Neural progenitor cell (in vitro differentiated cells): ENCODE data around the gene LRRC73. TPM values are rescaled to one million over a fixed set of nuclear protein-coding genes. Genes with fewer than 3 reads are reported as not detected.

Source experiments
- DNase-seq: peaks from one replicate; pipeline ENCODE4 v3.0.0-alpha.2; 2016; ENCODE audit warnings: low spot score
- H2AFZ ChIP-seq: fragments of 200-600 bp; sonication (generic); replicated peaks from 2 replicates; pipeline ENCODE4 v1.6.1; 2016; ENCODE audit warnings: antibody characterized with exemption
- H3F3A ChIP-seq: fragments of 200-600 bp; sonication (generic); 2 replicates; pipeline ENCODE4 v1.6.1; 2016; ENCODE audit warnings: antibody characterized with exemption, low read depth
- H3K27ac ChIP-seq: fragments of 200-600 bp; sonication (generic); 2 replicates; pipeline ENCODE4 v1.5.1; 2016; ENCODE audit warnings: mild to moderate bottlenecking
- H3K27me3 ChIP-seq: fragments of 200-600 bp; sonication (generic); 2 replicates; pipeline ENCODE4 v1.6.1; 2016; ENCODE audit warnings: mild to moderate bottlenecking, moderate library complexity
- H3K36me3 ChIP-seq: fragments of 200-600 bp; sonication (generic); 2 replicates; pipeline ENCODE4 v1.5.1; 2016
- H3K4me1 ChIP-seq: fragments of 200-600 bp; sonication (generic); 2 replicates; pipeline ENCODE4 v1.6.1; 2016; ENCODE audit warnings: mixed run types
- H3K4me2 ChIP-seq: fragments of 200-600 bp; sonication (generic); 2 replicates; pipeline ENCODE4 v1.6.1; 2016
- H3K4me3 ChIP-seq: fragments of 200-600 bp; sonication (generic); 2 replicates; pipeline ENCODE4 v1.5.1; 2016
- H3K79me2 ChIP-seq: fragments of 200-600 bp; sonication (generic); 2 replicates; pipeline ENCODE4 v1.6.1; 2016; ENCODE audit warnings: low read depth
- H3K9ac ChIP-seq: fragments of 200-600 bp; sonication (generic); 2 replicates; pipeline ENCODE4 v1.6.1; 2016
- H3K9me3 ChIP-seq: fragments of 200-600 bp; sonication (generic); 2 replicates; pipeline ENCODE4 v1.5.1; 2016; ENCODE audit warnings: low read depth
- H4K20me1 ChIP-seq: fragments of 200-600 bp; sonication (generic); 2 replicates; pipeline ENCODE4 v1.6.1; 2016; ENCODE audit warnings: low read depth
- H3K27ac Mint-ChIP-seq: 3 replicates; pipeline ENCODE4 v1.8.0; 2021; ENCODE audit warnings: mixed read lengths
- H3K27me3 Mint-ChIP-seq: 2 replicates; pipeline ENCODE4 v1.8.0; 2022; ENCODE audit warnings: low read depth, mild to moderate bottlenecking, inconsistent platforms, moderate library complexity, mixed read lengths; ENCODE audit not compliant: insufficient read depth
- H3K36me3 Mint-ChIP-seq: 3 replicates; pipeline ENCODE4 v1.8.0; 2021; ENCODE audit warnings: mixed read lengths
- H3K4me1 Mint-ChIP-seq: 3 replicates; pipeline ENCODE4 v1.8.0; 2021; ENCODE audit warnings: mixed read lengths
- H3K4me3 Mint-ChIP-seq: 3 replicates; pipeline ENCODE4 v1.8.0; 2021; ENCODE audit warnings: mild to moderate bottlenecking, moderate library complexity, mixed read lengths
- H3K9me3 Mint-ChIP-seq: 3 replicates; pipeline ENCODE4 v1.8.0; 2020; ENCODE audit warnings: mixed read lengths
- EZH2 ChIP-seq: fragments of 200-600 bp; sonication (generic); IDR thresholded peaks from 2 replicates; pipeline ENCODE4 v1.6.1; 2017; ENCODE audit warnings: antibody characterized with exemption, mild to moderate bottlenecking, moderate library complexity
- EZH2phosphoT487 ChIP-seq: fragments of 200-600 bp; sonication (generic); IDR thresholded peaks from 2 replicates; pipeline ENCODE4 v1.6.1; 2017; ENCODE audit warnings: antibody characterized with exemption
- total RNA-seq: library from RNA; depleted of rRNA; stranded (reverse); fragments of >200 nt; gene quantifications from 2 replicates; pipeline ENCODE4 v1.2.3, GENCODE V29; 2015; ENCODE audit warnings: low replicate concordance
- TF ChIP-seq, protein P1 (sequence below): fragments of 200-600 bp; sonication (generic); IDR thresholded peaks from 2 replicates; pipeline ENCODE4 v1.5.1; 2017; ENCODE audit warnings: antibody characterized with exemption, mild to moderate bottlenecking

The LRRC73 gene
- total RNA-seq, 1 donor from 2014 or later: not detected

GRCh38 chr6:43506171-43506570, 4.0 kb downstream of the LRRC73 start:
- no peaks in the 10 kb centered on the region for H3K36me3 ChIP-seq
- H3K79me2 ChIP-seq: no peaks in the 10 kb centered on the region
- peaks cover 14% of the 10 kb centered on the region for H3K4me1 Mint-ChIP-seq
- peaks cover 8% of the 10 kb centered on the region for H3K27me3 Mint-ChIP-seq
- peaks cover 21% of the 10 kb centered on the region for H3F3A ChIP-seq
- H3K9me3 ChIP-seq: no peaks in the 10 kb centered on the region
- H3K4me1 ChIP-seq: no peaks in the 10 kb centered on the region
- DNase-seq: no peak
- H3K27ac Mint-ChIP-seq: no peak overlapping the region
- H3K9ac ChIP-seq: no peak overlapping the region
- no peaks in the 10 kb centered on the region for H3K9me3 Mint-ChIP-seq
- H4K20me1 ChIP-seq: peaks cover 22% of the 10 kb centered on the region
- H3K27me3 ChIP-seq: peaks cover 36% of the 10 kb centered on the region
- no peak overlapping the region for H3K4me3 Mint-ChIP-seq
- no peak overlapping the region for H3K4me3 ChIP-seq
- H3K4me2 ChIP-seq: no peak overlapping the region
- H3K27ac ChIP-seq: no peak overlapping the region
- no peak overlapping the region for H2AFZ ChIP-seq
- peaks cover 27% of the 10 kb centered on the region for H3K36me3 Mint-ChIP-seq
- TF ChIP-seq, protein P1, sequence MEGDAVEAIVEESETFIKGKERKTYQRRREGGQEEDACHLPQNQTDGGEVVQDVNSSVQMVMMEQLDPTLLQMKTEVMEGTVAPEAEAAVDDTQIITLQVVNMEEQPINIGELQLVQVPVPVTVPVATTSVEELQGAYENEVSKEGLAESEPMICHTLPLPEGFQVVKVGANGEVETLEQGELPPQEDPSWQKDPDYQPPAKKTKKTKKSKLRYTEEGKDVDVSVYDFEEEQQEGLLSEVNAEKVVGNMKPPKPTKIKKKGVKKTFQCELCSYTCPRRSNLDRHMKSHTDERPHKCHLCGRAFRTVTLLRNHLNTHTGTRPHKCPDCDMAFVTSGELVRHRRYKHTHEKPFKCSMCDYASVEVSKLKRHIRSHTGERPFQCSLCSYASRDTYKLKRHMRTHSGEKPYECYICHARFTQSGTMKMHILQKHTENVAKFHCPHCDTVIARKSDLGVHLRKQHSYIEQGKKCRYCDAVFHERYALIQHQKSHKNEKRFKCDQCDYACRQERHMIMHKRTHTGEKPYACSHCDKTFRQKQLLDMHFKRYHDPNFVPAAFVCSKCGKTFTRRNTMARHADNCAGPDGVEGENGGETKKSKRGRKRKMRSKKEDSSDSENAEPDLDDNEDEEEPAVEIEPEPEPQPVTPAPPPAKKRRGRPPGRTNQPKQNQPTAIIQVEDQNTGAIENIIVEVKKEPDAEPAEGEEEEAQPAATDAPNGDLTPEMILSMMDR: no peak

DNA sequence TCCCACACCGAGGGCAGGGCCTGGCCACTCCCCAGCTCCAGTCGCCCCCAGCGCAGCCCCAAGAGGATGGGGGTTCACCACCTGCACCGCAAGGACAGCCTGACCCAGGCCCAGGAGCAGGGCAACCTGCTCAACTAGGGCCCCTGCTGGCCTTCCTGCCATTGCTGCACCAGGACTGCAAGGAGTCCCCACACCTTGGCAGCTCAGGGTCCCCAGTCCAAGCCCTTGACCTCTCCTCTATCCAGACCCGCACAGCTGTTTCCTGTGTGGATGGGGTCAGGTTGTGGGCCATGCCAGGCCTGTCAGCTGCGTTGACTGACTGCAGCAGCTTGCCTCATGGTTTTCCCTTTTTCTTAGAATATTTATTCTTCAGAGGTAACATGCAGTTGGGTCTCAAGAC, 4.4 kb downstream of the LRRC73 start:
- Histone ChIP-seq H2AFZ (no peak overlapping the region), H3K27me3 (peaks cover 36% of the 10 kb centered on the region), H3K4me2 (no peak overlapping the region), H3K9ac (no peak overlapping the region), H3K4me3 (no peak overlapping the region), H3K4me1 (no peaks in the 10 kb centered on the region), H3K36me3 (no peaks in the 10 kb centered on the region), H3K79me2 (no peaks in the 10 kb centered on the region), H3K9me3 (no peaks in the 10 kb centered on the region), H4K20me1 (peaks cover 19% of the 10 kb centered on the region), H3F3A (peaks cover 17% of the 10 kb centered on the region), H3K27ac (no peak overlapping the region)
- Mint-ChIP-seq H3K27me3 (peaks cover 8% of the 10 kb centered on the region), H3K27ac (no peak overlapping the region), H3K9me3 (no peaks in the 10 kb centered on the region), H3K4me3 (no peak overlapping the region), H3K4me1 (peaks cover 14% of the 10 kb centered on the region), H3K36me3 (peaks cover 28% of the 10 kb centered on the region)
- TF ChIP-seq EZH2phosphoT487: no peak
- no peak for TF ChIP-seq EZH2
- TF ChIP-seq, protein P1: no peak
- peak; percentile 36 for DNase-seq

- H3K27me3 ChIP-seq: peaks cover 32% of the 10 kb centered on the region
- H3K4me3 ChIP-seq: no peak overlapping the region
- no peak for DNase-seq
- H3K4me3 Mint-ChIP-seq: no peak overlapping the region
- no peaks in the 10 kb centered on the region for H3K9me3 ChIP-seq
- no peak overlapping the region for H2AFZ ChIP-seq
- H3K27me3 Mint-ChIP-seq: peaks cover 8% of the 10 kb centered on the region
- H3K9ac ChIP-seq: no peak overlapping the region
- H3K9me3 Mint-ChIP-seq: no peaks in the 10 kb centered on the region
- no peak for TF ChIP-seq EZH2phosphoT487
- no peak for TF ChIP-seq EZH2
- TF ChIP-seq, protein P1: no peak
- H3K4me2 ChIP-seq: no peak overlapping the region
- H3K36me3 Mint-ChIP-seq: peaks cover 30% of the 10 kb centered on the region
- no peak overlapping the region for H3K27ac Mint-ChIP-seq
- no peaks in the 10 kb centered on the region for H3K79me2 ChIP-seq
- H4K20me1 ChIP-seq: peaks cover 15% of the 10 kb centered on the region
- peaks cover 14% of the 10 kb centered on the region for H3K4me1 Mint-ChIP-seq
- H3K27ac ChIP-seq: no peak overlapping the region
- H3F3A ChIP-seq: peaks cover 14% of the 10 kb centered on the region
- no peaks in the 10 kb centered on the region for H3K36me3 ChIP-seq
- H3K4me1 ChIP-seq: no peaks in the 10 kb centered on the region
Observed at GRCh38 chr6:43504756-43505593, 5.2 kb downstream of the LRRC73 start.
